Activated CD4-positive, alpha-beta T cell treated with anti-CD3 and anti-CD28 coated beads, Interleukin-2, amount 50 U/mL, for 24 hours (primary cell): ENCODE data around the gene SEMA4G.

ENCODE experiments used
- DNase-seq, 2 donors: peaks; one replicate each; pipeline ENCODE4 v3.0.0-alpha.2; 2020; ENCODE audit warnings: low read depth in 1 of 2, low spot score in 1 of 2

SEMA4G gene

GRCh38 chr10:100969187-100970075 is at the start of gene SEMA4G:
SEMA4G (plus strand) TSS chr10:100969504; CDS start chr10:100972913, 3,409 bp downstream.
- no peak for DNase-seq

DNA sequence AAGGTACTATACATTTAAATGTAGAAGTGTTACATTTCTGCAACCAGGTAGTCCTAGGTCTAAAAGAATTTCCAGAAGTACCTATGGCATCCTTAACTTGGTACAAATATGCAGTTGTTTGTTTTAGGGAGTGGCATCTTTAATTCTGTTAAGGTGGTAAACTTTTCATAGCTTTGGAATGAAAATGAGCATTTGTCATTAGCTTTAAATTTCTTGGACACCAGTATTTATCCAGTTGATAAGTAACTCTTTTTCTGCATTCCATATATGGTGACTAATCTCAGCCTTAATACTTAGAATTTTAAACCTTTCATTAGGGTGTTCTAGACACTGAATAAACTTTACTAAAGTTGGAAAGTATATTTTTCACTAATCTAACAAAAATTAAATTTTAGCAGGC is 45.7 kb upstream of the SEMA4G start:
- no peak for DNase-seq

DNA sequence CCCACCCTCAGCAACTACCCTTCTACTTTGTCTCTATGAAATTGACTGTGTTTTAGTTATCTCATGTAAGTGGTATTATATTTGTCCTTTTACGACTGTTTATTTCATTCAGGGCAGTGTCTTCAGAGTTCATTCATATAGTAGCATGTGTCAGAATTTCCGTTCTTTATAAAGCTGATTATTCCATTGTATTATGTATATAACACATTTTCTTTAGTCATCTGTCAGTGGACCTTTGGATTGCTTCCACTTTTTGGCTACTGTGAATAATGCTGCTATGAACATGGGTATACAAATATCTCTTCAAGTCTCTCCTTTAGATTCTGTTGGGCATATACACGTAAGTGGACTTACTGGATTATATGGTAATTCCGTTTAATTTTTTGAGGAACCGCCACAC is 42.0 kb upstream of the SEMA4G start:
- no peak for DNase-seq

DNA sequence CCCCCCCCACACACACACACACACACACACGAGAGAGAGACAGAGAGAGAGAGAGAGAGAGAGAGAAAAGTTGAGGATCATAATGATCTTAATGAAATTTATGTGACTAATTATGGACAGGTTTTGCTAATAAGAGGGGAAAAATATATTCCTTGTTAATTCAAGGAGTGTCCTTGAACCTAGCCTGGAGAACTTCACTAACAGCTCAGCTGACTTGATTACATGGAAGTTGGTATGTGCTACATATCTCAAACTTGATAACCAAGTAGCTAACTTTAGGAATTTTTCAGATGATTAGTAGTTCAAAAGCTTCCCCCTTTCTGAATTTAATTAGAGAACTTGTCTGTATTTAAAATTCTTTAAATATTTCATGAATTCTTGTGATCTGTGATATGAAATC is 41.3 kb upstream of the SEMA4G start:
- DNase-seq, result no peak

- no peak for DNase-seq
Observed at GRCh38 chr10:100930368-100930767, 38.9 kb upstream of the SEMA4G start.

DNA sequence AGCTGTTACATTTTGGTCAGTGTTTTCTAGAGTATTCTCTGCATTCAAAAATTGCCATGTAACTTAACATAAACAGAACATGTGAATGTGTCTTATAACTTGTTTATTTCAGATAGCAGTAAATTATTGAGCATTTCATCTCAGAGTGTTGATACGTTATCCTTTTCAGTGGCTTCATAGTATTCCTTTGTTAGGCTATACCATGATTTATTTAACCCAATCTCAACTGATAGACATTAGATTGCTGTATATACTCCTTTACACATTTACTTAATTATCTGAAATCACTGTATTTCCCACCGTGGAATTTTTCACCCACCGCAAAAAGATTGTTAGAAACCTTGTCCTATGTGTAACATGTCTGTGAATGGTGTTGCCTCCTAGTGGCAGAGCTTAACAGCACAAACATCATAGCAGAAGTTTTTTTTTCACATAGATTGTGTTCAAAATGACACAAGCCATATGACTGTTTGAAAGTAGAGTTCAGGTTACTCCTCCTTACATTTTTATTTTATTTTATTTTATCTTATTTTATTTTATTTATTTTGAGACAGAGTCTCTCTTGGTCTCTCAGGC is 35.1 kb upstream of the SEMA4G start:
- DNase-seq, result no peak

GRCh38 chr10:100939763-100940344 is 29.4 kb upstream of the SEMA4G start:
- DNase-seq, result no peak

- no peak for DNase-seq
Observed at GRCh38 chr10:100942229-100942628, 27.1 kb upstream of the SEMA4G start.

DNA sequence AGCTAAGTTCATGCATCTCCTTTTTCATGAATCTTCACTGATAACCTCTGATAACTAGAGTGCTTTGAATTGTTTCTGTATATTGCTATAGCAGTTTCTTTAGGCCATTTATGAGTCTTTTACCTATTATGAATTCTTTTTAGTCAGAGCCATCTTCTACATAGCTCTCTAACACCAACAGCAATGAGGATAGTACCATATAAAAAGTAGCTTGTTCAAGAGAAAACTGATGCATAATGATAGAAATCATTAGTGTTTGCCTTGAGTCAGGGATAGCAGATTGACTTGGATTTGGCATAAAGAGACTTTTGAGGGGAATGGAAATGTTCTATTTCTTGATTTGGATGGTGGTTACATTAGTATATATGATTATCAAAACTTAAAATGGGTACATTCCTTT is 25.8 kb upstream of the SEMA4G start:
- no peak for DNase-seq

DNA sequence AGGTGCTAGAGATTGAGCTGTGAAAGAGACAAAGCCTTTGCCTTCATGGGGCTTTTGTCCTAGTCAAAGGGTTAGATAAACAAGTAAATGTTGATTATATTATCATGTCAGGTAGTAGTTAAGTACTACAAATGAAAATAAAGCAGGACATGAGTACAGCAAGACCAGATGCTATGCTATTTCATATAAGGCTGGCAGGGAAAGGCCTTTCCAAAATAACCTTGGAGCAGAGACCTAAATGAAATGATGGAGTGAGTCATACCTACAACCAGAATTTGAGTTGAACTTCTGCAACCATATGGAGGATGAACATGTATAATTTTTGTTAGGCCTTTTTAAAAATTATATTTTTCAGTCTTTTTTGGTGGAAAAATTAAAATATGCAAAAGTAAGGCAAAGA is 23.6 kb upstream of the SEMA4G start:
- no peak for DNase-seq

GRCh38 chr10:100948916-100949315 is 20.4 kb upstream of the SEMA4G start:
- no peak for DNase-seq

- no peak for DNase-seq
Observed at GRCh38 chr10:100960251-100960650, 9.1 kb upstream of the SEMA4G start.

GRCh38 chr10:100962351-100963080 is 6.8 kb upstream of the SEMA4G start:
- DNase-seq, result no peak

GRCh38 chr10:100963826-100964225 is 5.5 kb upstream of the SEMA4G start:
- DNase-seq, result no peak

DNA sequence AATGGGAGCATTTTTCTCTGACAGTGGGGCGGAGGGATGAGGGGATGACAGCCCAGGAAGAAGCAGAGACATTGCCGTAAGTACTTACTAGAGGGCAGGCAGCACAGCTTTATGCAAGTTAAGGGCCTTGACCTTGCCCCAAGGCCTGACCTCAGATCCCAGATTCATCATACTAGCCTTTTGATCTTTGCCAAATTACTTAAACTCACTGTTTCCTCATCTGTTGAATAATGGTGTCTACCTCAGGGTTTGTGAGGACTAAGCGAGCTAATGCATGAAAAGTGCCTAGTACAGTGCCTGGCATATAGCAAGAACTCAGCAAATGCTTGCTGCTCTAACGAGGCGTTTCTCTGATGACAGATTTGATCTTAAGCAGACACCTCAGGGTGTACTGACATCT is 3.5 kb upstream of the SEMA4G start:
- DNase-seq, result no peak

DNA sequence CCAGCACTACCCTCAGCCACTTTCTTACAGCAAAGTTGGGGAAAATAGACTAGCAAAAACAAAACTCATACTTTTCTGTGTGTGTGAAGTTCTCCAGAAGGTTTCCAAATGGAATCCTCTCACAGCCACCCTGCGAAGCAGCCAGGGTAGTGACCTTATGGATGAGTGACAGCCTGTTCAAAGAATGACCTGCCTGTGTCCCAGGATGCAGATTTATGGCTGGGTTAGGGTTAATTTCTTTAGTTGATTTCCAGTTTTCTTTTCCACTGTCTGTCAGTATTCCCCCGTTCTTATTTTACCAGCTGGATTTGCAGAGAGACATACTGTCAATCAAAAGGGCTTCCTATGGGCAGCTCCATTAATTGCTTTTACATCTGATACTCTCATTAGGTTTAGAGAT is 2.4 kb upstream of the SEMA4G start:
- DNase-seq, result no peak

GRCh38 chr10:100967332-100967731 is 2.0 kb upstream of the SEMA4G start:
- DNase-seq, result no peak

- no peak for DNase-seq
Observed at GRCh38 chr10:100968062-100968736, 1.1 kb upstream of the SEMA4G start.

GRCh38 chr10:100968863-100969186 is 479 bp upstream of the SEMA4G start:
- DNase-seq, result no peak

GRCh38 chr10:100970076-100970913 is 991 bp downstream of the SEMA4G start:
- DNase-seq, result no peak
